ENCODE results near the gene TMEM63B. TPM values are rescaled to one million over a fixed set of nuclear protein-coding genes. Genes with fewer than 3 reads are reported as not detected.
A peak's percentile ranks its signal among the peaks of the same experiment; 100 is the strongest.

Gene TMEM63B
- total and polyA plus RNA-seq, 9 of the 15 experiments (the other 6 are each of a cell fraction or from before 2014, with no cell fraction given), result 0.14 to 39.4 (median 14.4) TPM

DNA sequence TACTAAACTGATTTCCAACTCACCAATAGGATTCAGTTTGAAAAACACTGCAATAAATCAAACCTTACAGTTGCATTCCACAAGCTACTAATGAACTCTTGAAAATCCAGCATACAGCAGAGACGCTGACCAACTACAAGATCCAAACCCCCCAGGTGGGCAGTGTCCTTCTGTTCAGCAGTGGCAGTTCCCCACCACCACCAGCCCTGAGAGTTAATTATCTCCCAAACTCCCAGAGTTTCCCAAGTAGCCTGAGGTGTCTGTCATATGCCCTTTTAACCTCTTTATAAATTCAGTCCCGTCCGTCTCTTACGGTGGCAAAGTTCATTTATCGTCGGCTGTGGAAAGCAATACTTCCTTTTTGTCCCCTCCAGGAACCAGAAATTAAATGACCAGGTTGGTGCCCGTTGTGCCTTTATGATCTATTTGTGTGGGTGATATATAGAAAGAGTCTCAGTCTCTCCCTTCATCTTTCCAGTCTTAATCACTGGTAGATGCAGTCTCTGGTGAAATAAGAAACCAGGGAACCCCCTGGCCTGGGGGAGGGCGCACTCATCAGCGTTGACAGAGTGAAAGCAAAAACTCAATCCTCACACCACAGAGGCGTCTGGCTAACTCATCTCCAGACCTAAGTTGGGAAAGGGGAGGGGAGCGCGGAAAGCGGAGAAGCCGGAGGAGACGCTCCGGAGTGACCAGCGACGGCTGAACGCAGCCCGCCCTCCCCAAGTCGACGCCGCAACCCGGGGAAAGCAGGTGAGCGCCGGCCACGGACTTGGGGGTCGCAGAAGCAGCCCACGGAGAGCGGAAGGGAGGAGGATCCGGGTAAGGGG lies 819 bp upstream of the TMEM63B start (continued):
- TF ChIP-seq, protein P1, sequence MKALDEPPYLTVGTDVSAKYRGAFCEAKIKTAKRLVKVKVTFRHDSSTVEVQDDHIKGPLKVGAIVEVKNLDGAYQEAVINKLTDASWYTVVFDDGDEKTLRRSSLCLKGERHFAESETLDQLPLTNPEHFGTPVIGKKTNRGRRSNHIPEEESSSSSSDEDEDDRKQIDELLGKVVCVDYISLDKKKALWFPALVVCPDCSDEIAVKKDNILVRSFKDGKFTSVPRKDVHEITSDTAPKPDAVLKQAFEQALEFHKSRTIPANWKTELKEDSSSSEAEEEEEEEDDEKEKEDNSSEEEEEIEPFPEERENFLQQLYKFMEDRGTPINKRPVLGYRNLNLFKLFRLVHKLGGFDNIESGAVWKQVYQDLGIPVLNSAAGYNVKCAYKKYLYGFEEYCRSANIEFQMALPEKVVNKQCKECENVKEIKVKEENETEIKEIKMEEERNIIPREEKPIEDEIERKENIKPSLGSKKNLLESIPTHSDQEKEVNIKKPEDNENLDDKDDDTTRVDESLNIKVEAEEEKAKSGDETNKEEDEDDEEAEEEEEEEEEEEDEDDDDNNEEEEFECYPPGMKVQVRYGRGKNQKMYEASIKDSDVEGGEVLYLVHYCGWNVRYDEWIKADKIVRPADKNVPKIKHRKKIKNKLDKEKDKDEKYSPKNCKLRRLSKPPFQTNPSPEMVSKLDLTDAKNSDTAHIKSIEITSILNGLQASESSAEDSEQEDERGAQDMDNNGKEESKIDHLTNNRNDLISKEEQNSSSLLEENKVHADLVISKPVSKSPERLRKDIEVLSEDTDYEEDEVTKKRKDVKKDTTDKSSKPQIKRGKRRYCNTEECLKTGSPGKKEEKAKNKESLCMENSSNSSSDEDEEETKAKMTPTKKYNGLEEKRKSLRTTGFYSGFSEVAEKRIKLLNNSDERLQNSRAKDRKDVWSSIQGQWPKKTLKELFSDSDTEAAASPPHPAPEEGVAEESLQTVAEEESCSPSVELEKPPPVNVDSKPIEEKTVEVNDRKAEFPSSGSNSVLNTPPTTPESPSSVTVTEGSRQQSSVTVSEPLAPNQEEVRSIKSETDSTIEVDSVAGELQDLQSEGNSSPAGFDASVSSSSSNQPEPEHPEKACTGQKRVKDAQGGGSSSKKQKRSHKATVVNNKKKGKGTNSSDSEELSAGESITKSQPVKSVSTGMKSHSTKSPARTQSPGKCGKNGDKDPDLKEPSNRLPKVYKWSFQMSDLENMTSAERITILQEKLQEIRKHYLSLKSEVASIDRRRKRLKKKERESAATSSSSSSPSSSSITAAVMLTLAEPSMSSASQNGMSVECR (CRISPR knock-in tag; IDR thresholded peaks at IDR 0.05), result peak; percentile 35; the same call in 1 of the 2 replicates
- TF ChIP-seq CBFA2T2 (conservative IDR thresholded peaks at IDR 0.05) (0 out of 2 replicates have a peak, but pooled peaks have one; percentile 19), SAP30 (IDR thresholded peaks at IDR 0.05; ENCODE audit: borderline replicate concordance, insufficient read depth, low read depth, low read length, poor library complexity, severe bottlenecking) (peak; percentile 16), ZNF583 (CRISPR knock-in tag; IDR thresholded peaks at IDR 0.05) (0 out of 2 replicates have a peak, but pooled peaks have one; percentile 31), SMARCA4 (IDR thresholded peaks at IDR 0.05) (peak; percentile 50; the same call in 1 of the 2 replicates), MCM3 (IDR thresholded peaks at IDR 0.05) (no peak), RBM17 (IDR thresholded peaks at IDR 0.05; ENCODE audit: borderline replicate concordance, low read depth, low read length) (no peak), FOXA3 (CRISPR knock-in tag; conservative IDR thresholded peaks at IDR 0.05 in 1 of 2, IDR thresholded peaks at IDR 0.05 in 1 of 2) (0 out of 4 replicates have a peak, but pooled peaks of 1 of the 2 experiments have one; percentile 19), SMARCC2 (IDR thresholded peaks at IDR 0.05; ENCODE audit: low read depth) (0 out of 2 replicates have a peak, but pooled peaks have one; percentile 23), IRF1 (CRISPR knock-in tag; IDR thresholded peaks at IDR 0.05; ENCODE audit: borderline replicate concordance) (no peak), ZNF586 (CRISPR knock-in tag; conservative IDR thresholded peaks at IDR 0.05) (no peak), POLR3G (IDR thresholded peaks at IDR 0.05; ENCODE audit: extremely low read depth, insufficient read length, insufficient replicate concordance) (no peak), ETV5 (CRISPR knock-in tag; IDR thresholded peaks at IDR 0.05; ENCODE audit: low read depth) (0 out of 2 replicates have a peak, but pooled peaks have one; percentile 22), TEAD1 (CRISPR knock-in tag; IDR thresholded peaks at IDR 0.05) (no peak), ZKSCAN8 (CRISPR knock-in tag; IDR thresholded peaks at IDR 0.05) (no peak)
- TF ChIP-seq, protein P2, sequence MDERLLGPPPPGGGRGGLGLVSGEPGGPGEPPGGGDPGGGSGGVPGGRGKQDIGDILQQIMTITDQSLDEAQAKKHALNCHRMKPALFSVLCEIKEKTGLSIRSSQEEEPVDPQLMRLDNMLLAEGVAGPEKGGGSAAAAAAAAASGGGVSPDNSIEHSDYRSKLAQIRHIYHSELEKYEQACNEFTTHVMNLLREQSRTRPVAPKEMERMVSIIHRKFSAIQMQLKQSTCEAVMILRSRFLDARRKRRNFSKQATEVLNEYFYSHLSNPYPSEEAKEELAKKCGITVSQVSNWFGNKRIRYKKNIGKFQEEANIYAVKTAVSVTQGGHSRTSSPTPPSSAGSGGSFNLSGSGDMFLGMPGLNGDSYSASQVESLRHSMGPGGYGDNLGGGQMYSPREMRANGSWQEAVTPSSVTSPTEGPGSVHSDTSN (CRISPR knock-in tag; IDR thresholded peaks at IDR 0.05; ENCODE audit: low read depth), result no peak
- TF ChIP-seq, protein P2 (tag; conservative IDR thresholded peaks at IDR 0.05; ENCODE audit: low read depth), result peak; percentile 73
- TF ChIP-seq, protein P3, sequence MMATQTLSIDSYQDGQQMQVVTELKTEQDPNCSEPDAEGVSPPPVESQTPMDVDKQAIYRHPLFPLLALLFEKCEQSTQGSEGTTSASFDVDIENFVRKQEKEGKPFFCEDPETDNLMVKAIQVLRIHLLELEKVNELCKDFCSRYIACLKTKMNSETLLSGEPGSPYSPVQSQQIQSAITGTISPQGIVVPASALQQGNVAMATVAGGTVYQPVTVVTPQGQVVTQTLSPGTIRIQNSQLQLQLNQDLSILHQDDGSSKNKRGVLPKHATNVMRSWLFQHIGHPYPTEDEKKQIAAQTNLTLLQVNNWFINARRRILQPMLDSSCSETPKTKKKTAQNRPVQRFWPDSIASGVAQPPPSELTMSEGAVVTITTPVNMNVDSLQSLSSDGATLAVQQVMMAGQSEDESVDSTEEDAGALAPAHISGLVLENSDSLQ (IDR thresholded peaks at IDR 0.05), result peak; percentile 56
